IMR-90 (cell line): Measurements from ENCODE around the gene NPR3. TPM values are rescaled to one million over a fixed set of nuclear protein-coding genes. Genes with fewer than 3 reads are reported as not detected.
A peak's percentile ranks its signal among the peaks of the same experiment; 100 is the strongest.

Source experiments
- ATAC-seq: fragments of 200-7000 bp; cut with Tn5 transposase; 2 replicates; pipeline ENCODE4 v1.9.1; 2020; ENCODE audit warnings: low read depth, mild to moderate bottlenecking, moderate library complexity
- BruUV-seq: library from RNA; stranded (reverse); fragments of 400-500 nt; replicated peaks from 2 replicates; lab custom pipeline; 2021; lab: Mats Ljungman, UMichigan
- CTCF ChIA-PET: fragments of 300-600 bp; formaldehyde crosslinking; extraction: SDS; loops from one replicate; lab custom pipeline; 2021; ENCODE audit warnings: antibody characterized with exemption; lab: Yijun Ruan, JAX
- POLR2A ChIA-PET: fragments of 300-600 bp; sonication (Branson Sonifier 250); formaldehyde crosslinking; loops from one replicate; lab custom pipeline; 2022; ENCODE audit warnings: antibody characterized with exemption; ENCODE audit not compliant: unreplicated experiment; lab: Charles Lee
- DNase-seq: peaks from one replicate; pipeline ENCODE4 v3.0.0; 2013
- H2AFZ ChIP-seq: replicated peaks from 2 replicates; pipeline ENCODE3; 2013; ENCODE audit warnings: low read length, mild to moderate bottlenecking; ENCODE audit not compliant: poor library complexity
- H2AK5ac ChIP-seq: 2 replicates; pipeline ENCODE4 v1.6.1; 2013; ENCODE audit warnings: low read depth, low read length, inconsistent platforms
- H2AK9ac ChIP-seq: replicated peaks from 2 replicates; pipeline ENCODE3; 2013; ENCODE audit warnings: mild to moderate bottlenecking, low read depth, low read length, moderate library complexity; ENCODE audit not compliant: poor library complexity
- H2BK120ac ChIP-seq: 2 replicates; pipeline ENCODE4 v1.6.1; 2013; ENCODE audit warnings: low read depth, low read length, inconsistent platforms
- H2BK15ac ChIP-seq: 3 replicates; pipeline ENCODE4 v1.6.1; 2013; ENCODE audit warnings: low read depth, low read length, inconsistent platforms
- H2BK20ac ChIP-seq: 2 replicates; pipeline ENCODE4 v1.6.1; 2013; ENCODE audit warnings: low read depth, mild to moderate bottlenecking, inconsistent platforms, low read length, moderate library complexity
- H2BK5ac ChIP-seq: 2 replicates; pipeline ENCODE4 v1.6.1; 2013; ENCODE audit warnings: mild to moderate bottlenecking, low read depth, low read length, inconsistent platforms; ENCODE audit not compliant: poor library complexity, severe bottlenecking
- H3K14ac ChIP-seq: replicated peaks from 2 replicates; pipeline ENCODE4 v1.6.1; 2013; ENCODE audit warnings: low read depth, low read length, inconsistent platforms
- H3K18ac ChIP-seq: 2 replicates; pipeline ENCODE4 v1.6.1; 2013; ENCODE audit warnings: low read depth, low read length, control low read depth
- H3K23ac ChIP-seq: 2 replicates; pipeline ENCODE4 v1.6.1; 2013; ENCODE audit warnings: low read depth, low read length, inconsistent platforms
- H3K27ac ChIP-seq: 2 replicates; pipeline ENCODE4 v1.5.1; 2013; ENCODE audit warnings: mild to moderate bottlenecking, control low read depth, low read length; ENCODE audit not compliant: insufficient read depth
- H3K27me3 ChIP-seq: 2 replicates; pipeline ENCODE4 v1.6.1; 2013; ENCODE audit warnings: low read length; ENCODE audit not compliant: control insufficient read depth, insufficient read depth
- H3K36me3 ChIP-seq: 2 replicates; pipeline ENCODE4 v1.6.1; 2013; ENCODE audit warnings: low read length, mixed read lengths; ENCODE audit not compliant: control insufficient read depth, insufficient read depth
- H3K4ac ChIP-seq: 2 replicates; pipeline ENCODE4 v1.6.1; 2013; ENCODE audit warnings: low read depth, low read length, inconsistent platforms
- H3K4me1 ChIP-seq: 2 replicates; pipeline ENCODE4 v1.6.1; 2013; ENCODE audit warnings: low read length, mixed read lengths; ENCODE audit not compliant: control insufficient read depth, insufficient read depth
- H3K4me2 ChIP-seq: 2 replicates; pipeline ENCODE4 v1.6.1; 2013; ENCODE audit warnings: low read depth, mild to moderate bottlenecking, control low read depth, low read length, moderate library complexity
- H3K4me3 ChIP-seq: 2 replicates; pipeline ENCODE4 v1.5.1; 2013; ENCODE audit warnings: low read depth, mild to moderate bottlenecking, control low read depth, low read length, moderate library complexity; ENCODE audit not compliant: insufficient read depth
- H3K56ac ChIP-seq: 2 replicates; pipeline ENCODE4 v1.6.1; 2013; ENCODE audit warnings: low read length, inconsistent platforms; ENCODE audit not compliant: insufficient read depth; ENCODE audit errors: extremely low read depth
- H3K79me1 ChIP-seq, 2 experiments: 2 replicates each; pipeline ENCODE4 v1.6.1; 2013; ENCODE audit warnings: low read length in 2 of 2, inconsistent platforms in 1 of 2, low read depth in 1 of 2
- H3K9ac ChIP-seq: 2 replicates; pipeline ENCODE4 v1.6.1; 2013; ENCODE audit warnings: low read depth, low read length, control low read depth
- H3K9me1 ChIP-seq: 2 replicates; pipeline ENCODE4 v1.6.1; 2013; ENCODE audit warnings: low read length, inconsistent platforms; ENCODE audit not compliant: insufficient read depth
- H3K9me3 ChIP-seq: 2 replicates; pipeline ENCODE4 v1.6.1; 2013; ENCODE audit warnings: low read length; ENCODE audit not compliant: control insufficient read depth, insufficient read depth
- H4K20me1 ChIP-seq: 2 replicates; pipeline ENCODE4 v1.6.1; 2013; ENCODE audit warnings: low read length, inconsistent platforms; ENCODE audit not compliant: insufficient read depth
- H4K5ac ChIP-seq: 2 replicates; pipeline ENCODE4 v1.6.1; 2013; ENCODE audit warnings: mild to moderate bottlenecking, low read depth, low read length, control low read depth
- H4K8ac ChIP-seq, 2 experiments: 2 replicates each; pipeline ENCODE4 v1.6.1; 2013; ENCODE audit warnings: low read depth in 2 of 2, low read length in 2 of 2, control low read depth in 1 of 2, inconsistent platforms in 1 of 2
- H4K91ac ChIP-seq: 2 replicates; pipeline ENCODE4 v1.6.1; 2013; ENCODE audit warnings: low read depth, low read length, inconsistent platforms; ENCODE audit not compliant: insufficient read depth
- CEBPB ChIP-seq: IDR thresholded peaks from 2 replicates; pipeline ENCODE4 v1.6.1; 2012; ENCODE audit warnings: low read depth, low read length, improper control_type of control experiment
- CHD1 ChIP-seq: IDR thresholded peaks from 2 replicates; pipeline ENCODE4 v1.6.1; 2012; ENCODE audit warnings: low read depth, low read length, improper control_type of control experiment
- MAFK ChIP-seq: IDR thresholded peaks from 2 replicates; pipeline ENCODE4 v1.6.1; 2012; ENCODE audit warnings: low read depth, low read length, improper control_type of control experiment
- MAZ ChIP-seq: IDR thresholded peaks from 2 replicates; pipeline ENCODE4 v1.6.1; 2012; ENCODE audit warnings: low read depth, mild to moderate bottlenecking, low read length, improper control_type of control experiment, moderate library complexity, borderline replicate concordance
- MXI1 ChIP-seq: IDR thresholded peaks from 2 replicates; pipeline ENCODE4 v1.6.1; 2012; ENCODE audit warnings: low read depth, mild to moderate bottlenecking, low read length, moderate library complexity, borderline replicate concordance
- RCOR1 ChIP-seq: IDR thresholded peaks from 2 replicates; pipeline ENCODE4 v1.6.1; 2012; ENCODE audit warnings: mild to moderate bottlenecking, low read length, improper control_type of control experiment; ENCODE audit not compliant: insufficient replicate concordance
- WGBS, 2 experiments: methylation state at CpG; one replicate each; pipeline versions ENCODE4 v1.1.5 to v1.1.7; 2013; ENCODE audit warnings: missing lambda C conversion rate in 2 of 2; ENCODE audit not compliant: insufficient read length in 1 of 2; ENCODE audit errors: extremely low coverage in 2 of 2; 5-methylcytosine and 5-hydroxymethylcytosine counted together
- dilution Hi-C: fragments of 300-500 bp; cut with HindIII; formaldehyde crosslinking; loops from one replicate; pipeline ENCODE4 v1.14.3; 2018; ENCODE audit warnings: low sequenced_read_pairs; ENCODE audit not compliant: unreplicated experiment
- in situ Hi-C: fragments of 300-500 bp; cut with MboI; formaldehyde crosslinking; loops from 3 replicates; pipeline ENCODE4 v1.14.3; 2019; ENCODE audit warnings: low sequenced_read_pairs, inconsistent platforms, mixed read lengths
- intact Hi-C: fragments of 100-400 bp; cut with micrococcal nuclease; formaldehyde crosslinking; loops from 2 replicates; pipeline ENCODE4 v1.10.0; 2022
- polyA plus RNA-seq, 3 experiments: library from polyadenylated mRNA; depleted of rRNA; stranded (reverse); fragments of >200 nt; gene quantifications; 2 replicates each; pipeline ENCODE4 v1.2.3, GENCODE V29; 2012; ENCODE audit warnings: low replicate concordance in 1 of 3
- total RNA-seq: library from RNA; depleted of rRNA; stranded (reverse); fragments of >200 nt; gene quantifications from 2 replicates; pipeline ENCODE4 v1.2.3, GENCODE V29; 2012
- TF ChIP-seq, protein P1 (sequence below): fragments of 150-350 bp; IDR thresholded peaks from 2 replicates; pipeline ENCODE4 v1.6.1; 2017; ENCODE audit warnings: mild to moderate bottlenecking, antibody characterized with exemption, low read length, low read depth
- TF ChIP-seq, protein P2 (sequence below): conservative IDR thresholded peaks from 2 replicates; pipeline ENCODE4 v1.5.1; 2012; ENCODE audit warnings: mild to moderate bottlenecking, low read depth, low read length, improper control_type of control experiment

The NPR3 gene
- total and polyA plus RNA-seq, 2 of the 4 experiments (the other 2 are of a cell fraction): 24.6 to 88.2 TPM

DNA sequence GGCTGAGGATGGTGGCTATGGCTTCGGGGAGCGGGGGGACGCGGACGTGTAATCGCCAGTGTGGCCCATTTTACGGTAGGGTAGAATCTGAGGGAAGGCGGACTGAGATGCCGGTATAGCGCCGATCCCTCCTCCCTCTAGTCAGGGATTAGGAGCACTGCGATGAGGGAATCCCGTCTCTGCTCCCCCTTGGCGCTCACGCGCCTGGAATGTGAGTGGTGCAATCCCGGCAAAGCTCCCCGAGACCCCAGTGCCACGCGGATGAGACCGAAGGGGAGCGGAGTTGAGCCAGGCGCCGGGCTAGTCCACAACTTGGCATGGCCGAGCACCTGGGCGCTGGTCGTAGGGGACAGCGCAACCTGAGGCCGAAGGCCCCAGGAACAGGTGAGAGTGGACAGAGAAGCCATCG lies 2.2 kb downstream of the NPR3 start:
- H3K14ac ChIP-seq: no peak overlapping the region; the same call in 1 of the 2 replicates
- BruUV-seq: no TSS peak
- no peak overlapping the region for H2BK20ac ChIP-seq
- peak overlapping the region; percentile 31 for H2AK9ac ChIP-seq
- ATAC-seq (no peak), DNase-seq (peak; percentile 23)
- H3K9ac ChIP-seq: peak overlapping the region; percentile 80
- peak overlapping the region; percentile 22 to 53; a peak in 3 of 4 replicates for H4K8ac ChIP-seq
- no peaks in the 10 kb centered on the region; a peak in 2 of 4 replicates for H3K79me1 ChIP-seq
- H4K91ac ChIP-seq: peak overlapping the region; percentile 72; the same call in 1 of the 2 replicates
- TF ChIP-seq MAFK (no peak), MAZ (no peak), MXI1 (no peak), CEBPB (peak; percentile 44; the same call in 1 of the 2 replicates), RCOR1 (no peak), CHD1 (no peak)
- TF ChIP-seq, protein P1, sequence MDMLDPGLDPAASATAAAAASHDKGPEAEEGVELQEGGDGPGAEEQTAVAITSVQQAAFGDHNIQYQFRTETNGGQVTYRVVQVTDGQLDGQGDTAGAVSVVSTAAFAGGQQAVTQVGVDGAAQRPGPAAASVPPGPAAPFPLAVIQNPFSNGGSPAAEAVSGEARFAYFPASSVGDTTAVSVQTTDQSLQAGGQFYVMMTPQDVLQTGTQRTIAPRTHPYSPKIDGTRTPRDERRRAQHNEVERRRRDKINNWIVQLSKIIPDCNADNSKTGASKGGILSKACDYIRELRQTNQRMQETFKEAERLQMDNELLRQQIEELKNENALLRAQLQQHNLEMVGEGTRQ: no peak
- TF ChIP-seq, protein P2, sequence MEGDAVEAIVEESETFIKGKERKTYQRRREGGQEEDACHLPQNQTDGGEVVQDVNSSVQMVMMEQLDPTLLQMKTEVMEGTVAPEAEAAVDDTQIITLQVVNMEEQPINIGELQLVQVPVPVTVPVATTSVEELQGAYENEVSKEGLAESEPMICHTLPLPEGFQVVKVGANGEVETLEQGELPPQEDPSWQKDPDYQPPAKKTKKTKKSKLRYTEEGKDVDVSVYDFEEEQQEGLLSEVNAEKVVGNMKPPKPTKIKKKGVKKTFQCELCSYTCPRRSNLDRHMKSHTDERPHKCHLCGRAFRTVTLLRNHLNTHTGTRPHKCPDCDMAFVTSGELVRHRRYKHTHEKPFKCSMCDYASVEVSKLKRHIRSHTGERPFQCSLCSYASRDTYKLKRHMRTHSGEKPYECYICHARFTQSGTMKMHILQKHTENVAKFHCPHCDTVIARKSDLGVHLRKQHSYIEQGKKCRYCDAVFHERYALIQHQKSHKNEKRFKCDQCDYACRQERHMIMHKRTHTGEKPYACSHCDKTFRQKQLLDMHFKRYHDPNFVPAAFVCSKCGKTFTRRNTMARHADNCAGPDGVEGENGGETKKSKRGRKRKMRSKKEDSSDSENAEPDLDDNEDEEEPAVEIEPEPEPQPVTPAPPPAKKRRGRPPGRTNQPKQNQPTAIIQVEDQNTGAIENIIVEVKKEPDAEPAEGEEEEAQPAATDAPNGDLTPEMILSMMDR: no peak
- CTCF ChIA-PET: no interaction called here
- peak overlapping the region; percentile 1; the same call in 1 of the 2 replicates for H3K4ac ChIP-seq
- peak overlapping the region; percentile 22 for H4K5ac ChIP-seq
- 0 out of 2 replicates have a peak overlapping the region, but pooled peaks have one; percentile 48 for H3K23ac ChIP-seq
- peak overlapping the region; percentile 72 for H3K4me3 ChIP-seq
- 9% methylated on average over 9 of the region's 30 CpGs; no CpG with 5 or more reads in 1 of the 2 experiments for whole genome bisulfite sequencing, 2 experiments
- no peaks in the 10 kb centered on the region; the same call in 1 of the 2 replicates for H3K9me1 ChIP-seq
- H3K4me2 ChIP-seq: peak overlapping the region; percentile 85
- H2BK120ac ChIP-seq: peak overlapping the region; percentile 58
- peak overlapping the region; percentile 32; the same call in 1 of the 2 replicates for H3K18ac ChIP-seq
- intact Hi-C loops (loop anchor here (2.0 to 5.0 kb wide), 4 partner anchors 47 to 659 kb away; no protein-coding TSS in a partner anchor), dilution Hi-C loops (no loop called here), in situ Hi-C loops (loop anchor here (10.0 kb wide), 2 partner anchors 201 to 461 kb away; no protein-coding TSS in a partner anchor)
- no peaks in the 10 kb centered on the region for H3K9me3 ChIP-seq
- no peaks in the 10 kb centered on the region; the same call in none of the 2 replicates for H3K4me1 ChIP-seq
- H2BK15ac ChIP-seq: peak overlapping the region; percentile 42; the same call in 1 of the 3 replicates
- H3K27me3 ChIP-seq: no peaks in the 10 kb centered on the region
- peaks cover 3% of the 10 kb centered on the region for H3K36me3 ChIP-seq
- H2BK5ac ChIP-seq: no peak overlapping the region
- H2AFZ ChIP-seq: peak overlapping the region; percentile 87
- peak overlapping the region; percentile 2; the same call in 1 of the 2 replicates for H2AK5ac ChIP-seq
- 0 out of 2 replicates have a peak overlapping the region, but pooled peaks have one; percentile 21 for H3K56ac ChIP-seq
- peak overlapping the region; percentile 33 for H3K27ac ChIP-seq
- no peaks in the 10 kb centered on the region for H4K20me1 ChIP-seq
- POLR2A ChIA-PET: no interaction called here
